ENCODE data around the gene AGAP1.

- TF ChIP-seq TAF1 (conservative IDR thresholded peaks at IDR 0.05) (no peak), CTCF (IDR thresholded peaks at IDR 0.05; ENCODE audit: low read depth, low read length, missing input control) (no peak)
Measured at GRCh38 chr2:235856151-235856854, 362.5 kb downstream of the AGAP1 start.

Measured in liver (tissue), 3 donors.